Left ventricle myocardium superior (tissue), 1 donor: Measurements from ENCODE around the gene FNDC11. TPM values are rescaled to one million over a fixed set of nuclear protein-coding genes. Genes with fewer than 3 reads are reported as not detected.
"Not testable (repeated sequence)": the region's sequence is repeated elsewhere in the genome, so short reads cannot be mapped to it uniquely, and the experiment has no call there.

Experiments
- ATAC-seq: fragments of 200-7000 bp; cut with Tn5 transposase; one replicate; pipeline ENCODE4 v1.9.1; 2020; ENCODE audit warnings: mild to moderate bottlenecking, moderate library complexity
- DNase-seq: peaks from one replicate; pipeline ENCODE4 v3.0.0-alpha.2; 2020
- intact Hi-C: fragments of 100-400 bp; cut with micrococcal nuclease; formaldehyde crosslinking; loops from one replicate; pipeline ENCODE4 v1.11.0; 2022
- long read RNA-seq: library from polyadenylated mRNA; unstranded; transcript quantifications from one replicate; pipeline ENCODE4 v2.0.0, GENCODE V29; 2021
- total RNA-seq: library from RNA; stranded (reverse); fragmentation: NEBNext Ultra II Directional; extraction: Animal tissue kit (Norgen Biotek cat#: 25700); gene quantifications from one replicate; pipeline ENCODE4 v1.2.1, GENCODE V29; 2021
- donor health status: DM: no; HTN: yes; CAD: no; lungs with severe emphysema.

Gene FNDC11, protein sequence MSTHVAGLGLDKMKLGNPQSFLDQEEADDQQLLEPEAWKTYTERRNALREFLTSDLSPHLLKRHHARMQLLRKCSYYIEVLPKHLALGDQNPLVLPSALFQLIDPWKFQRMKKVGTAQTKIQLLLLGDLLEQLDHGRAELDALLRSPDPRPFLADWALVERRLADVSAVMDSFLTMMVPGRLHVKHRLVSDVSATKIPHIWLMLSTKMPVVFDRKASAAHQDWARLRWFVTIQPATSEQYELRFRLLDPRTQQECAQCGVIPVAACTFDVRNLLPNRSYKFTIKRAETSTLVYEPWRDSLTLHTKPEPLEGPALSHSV
- total RNA-seq = 0.15 TPM
- long read RNA-seq, partial matches to known transcripts = 0 of 1 reads
- long read RNA-seq, other reads (novel, unspliced or antisense) = 0 of 1 reads

DNA sequence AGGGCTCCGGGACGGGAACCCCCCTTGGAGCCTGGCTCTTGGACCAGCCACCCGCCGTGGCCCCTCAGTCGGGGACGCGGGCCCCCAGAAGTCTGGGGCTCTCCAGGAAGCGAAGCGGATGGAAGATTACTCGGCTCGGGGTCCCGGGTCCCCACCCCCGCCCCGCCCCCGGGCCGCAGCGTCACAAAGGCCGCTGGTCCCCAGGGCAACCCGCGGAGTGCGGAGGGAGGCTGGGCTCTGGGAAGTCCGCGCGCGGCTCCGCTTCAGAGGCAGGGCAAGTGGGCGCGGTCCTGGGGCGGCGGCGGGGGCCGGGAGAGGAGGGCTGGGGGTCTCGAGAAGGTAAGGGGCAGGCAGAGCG lies at the start of gene FNDC11:
TSS of gene FNDC11 (plus strand) at position 227 of the 358 bp plus-strand sequence. CDS start 1,505 bp downstream, outside the sequence.
- peak; percentile 66 for DNase-seq
- intact Hi-C loops = no loop called here
- ATAC-seq = peak; percentile 63

DNA sequence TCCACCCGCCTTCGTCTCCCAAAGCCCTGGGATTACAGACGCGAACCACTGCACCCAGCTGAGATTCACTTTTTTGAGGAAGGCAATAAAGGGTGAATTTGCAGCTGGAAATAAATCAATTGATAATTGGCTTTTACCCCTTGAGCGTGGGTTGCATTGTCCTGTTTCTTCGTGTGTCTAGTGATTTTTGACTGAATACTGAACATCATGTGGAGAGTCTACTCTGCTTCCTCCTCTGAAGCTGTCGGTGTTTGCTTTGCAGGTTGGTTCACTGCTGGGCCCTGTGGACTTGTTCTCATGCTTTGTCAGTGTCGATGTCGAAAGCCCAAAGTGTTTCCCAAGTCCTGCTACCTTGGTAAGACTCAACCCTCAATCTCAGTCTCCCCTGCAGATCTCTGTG lies 49.3 kb upstream of the FNDC11 start:
- intact Hi-C loops = no loop called here
- no peak for DNase-seq
- ATAC-seq = no peak

DNA sequence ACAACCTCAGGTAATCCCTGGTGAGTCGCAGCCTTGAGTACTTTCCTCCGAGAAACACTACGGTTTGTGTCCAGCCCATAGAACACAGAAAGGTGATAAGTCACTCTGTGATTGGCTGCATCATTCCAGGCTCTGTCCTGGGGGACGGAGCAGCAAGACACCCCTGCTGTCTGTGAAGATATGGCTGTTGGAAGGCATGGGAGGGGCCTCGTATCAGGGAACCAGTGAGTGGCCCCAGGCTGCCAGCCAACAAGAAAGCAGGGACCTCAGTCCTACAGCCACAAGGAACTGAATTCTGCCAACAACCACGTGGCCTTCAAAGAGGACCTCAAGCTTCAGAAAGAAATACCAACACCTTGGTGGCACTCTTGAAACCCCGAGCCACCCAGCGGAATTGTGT lies 48.7 kb upstream of the FNDC11 start:
- intact Hi-C loops = no loop called here
- no peak for DNase-seq
- ATAC-seq = no peak

DNA sequence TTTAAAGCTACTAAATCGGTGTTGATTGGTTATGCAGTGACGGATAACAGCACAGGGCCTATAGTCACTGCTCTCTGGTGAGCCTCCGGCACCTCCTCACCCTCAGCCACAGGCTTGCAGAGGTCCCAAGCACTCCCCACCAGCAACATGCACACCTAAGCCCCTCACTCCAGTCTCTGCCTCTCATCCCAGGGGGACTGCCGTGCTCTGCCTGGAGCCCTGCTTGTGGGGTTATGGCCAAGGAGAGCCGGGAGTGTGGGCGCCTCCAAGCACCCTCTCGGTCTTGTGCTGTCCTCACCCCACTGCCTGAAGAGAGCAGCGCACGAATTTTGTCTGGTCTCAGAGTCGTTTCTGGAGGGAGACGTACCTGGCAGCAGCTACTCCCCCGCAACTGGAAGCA lies 48.2 kb upstream of the FNDC11 start:
- DNase-seq = no peak
- no peak for ATAC-seq
- intact Hi-C loops = no loop called here

DNA sequence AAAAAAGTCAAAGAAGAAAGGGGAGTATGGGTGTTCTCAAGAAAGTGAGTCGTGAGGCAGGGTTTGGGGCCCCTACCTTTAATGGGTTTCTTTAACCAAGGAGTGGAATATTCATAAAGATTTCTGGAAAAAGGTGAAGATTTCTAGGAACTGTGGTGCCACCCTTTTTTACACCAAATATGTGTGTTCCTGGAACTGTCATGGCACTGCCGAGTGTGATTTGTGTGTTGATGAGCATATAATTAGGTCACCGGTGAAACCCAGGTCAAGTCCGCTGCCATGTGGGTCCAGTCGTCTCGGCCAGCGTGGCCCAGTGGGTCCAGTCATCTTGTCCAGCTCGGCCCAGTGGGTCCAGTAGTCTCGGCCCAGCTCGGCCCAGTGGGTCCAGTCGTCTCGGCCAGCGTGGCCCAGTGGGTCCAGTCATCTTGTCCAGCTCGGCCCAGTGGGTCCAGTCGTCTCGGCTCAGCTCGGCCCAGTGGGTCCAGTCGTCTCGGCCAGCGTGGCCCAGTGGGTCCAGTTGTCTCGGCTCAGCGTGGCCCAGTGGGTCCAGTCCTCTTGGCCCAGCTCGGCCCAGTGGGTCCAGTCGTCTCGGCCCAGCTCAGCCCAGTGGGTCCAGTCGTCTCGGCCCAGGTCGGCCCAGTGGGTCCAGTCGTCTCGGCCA lies 46.7 kb upstream of the FNDC11 start:
- ATAC-seq = no peak
- no peak for DNase-seq
- intact Hi-C loops = no loop called here

DNA sequence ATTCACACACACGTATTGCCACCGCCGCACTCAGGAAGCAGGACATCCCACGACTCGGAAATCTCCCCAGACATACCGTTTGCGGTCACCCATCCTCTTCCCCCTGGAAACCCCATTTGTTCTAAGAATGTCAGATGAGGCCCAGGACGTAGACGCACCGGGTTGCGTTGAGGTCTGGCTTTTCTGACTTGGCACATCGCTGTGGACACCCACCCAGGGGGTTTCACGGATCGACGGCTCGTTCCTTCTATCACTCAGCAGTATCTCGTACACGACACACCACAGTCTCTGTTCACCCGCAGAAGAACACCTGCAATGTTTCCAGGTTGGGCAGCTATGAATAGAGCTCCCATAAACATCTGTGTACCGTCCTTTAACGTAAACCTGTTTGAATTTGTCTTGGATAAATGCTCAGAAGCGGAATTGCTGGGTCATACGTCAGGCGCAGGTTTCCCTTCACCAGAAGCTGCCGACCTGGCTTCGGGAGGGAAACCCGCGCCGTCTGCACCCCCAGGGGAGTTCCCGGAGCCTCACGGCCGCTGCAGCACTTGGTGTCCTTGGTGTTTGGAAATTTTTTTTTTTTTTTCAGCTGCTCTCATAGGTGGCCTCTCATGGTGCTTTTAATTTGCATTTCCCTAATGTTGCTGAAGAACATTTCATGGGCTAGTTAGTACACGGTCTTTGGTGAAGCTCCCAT lies 45.7 kb upstream of the FNDC11 start:
- intact Hi-C loops = no loop called here
- DNase-seq (no peak), ATAC-seq (no peak)

DNA sequence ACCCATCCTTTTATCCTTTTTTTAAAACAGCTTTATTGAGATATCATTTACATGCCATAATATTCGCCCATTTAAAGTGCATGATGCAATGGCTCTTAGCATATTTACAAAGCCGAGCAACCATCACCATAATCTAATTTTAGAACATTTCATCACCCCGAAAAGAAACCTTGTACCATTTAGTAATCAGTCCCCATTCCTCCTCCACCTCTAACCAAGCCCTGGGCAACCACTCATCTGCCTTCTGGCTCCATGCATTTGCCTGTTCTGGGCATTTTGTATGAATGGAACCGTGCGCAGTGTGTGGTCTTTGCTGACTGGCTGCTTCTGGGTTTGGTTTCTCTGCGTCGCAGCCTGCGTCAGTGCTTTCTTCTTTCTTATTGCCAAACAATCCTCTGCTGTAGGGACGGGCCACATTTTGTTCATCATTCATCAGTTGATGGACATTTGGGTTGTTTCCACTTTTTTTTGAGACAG lies 44.8 kb upstream of the FNDC11 start:
- DNase-seq (no peak), ATAC-seq (peak; percentile 83)
- intact Hi-C loops = no loop called here

DNA sequence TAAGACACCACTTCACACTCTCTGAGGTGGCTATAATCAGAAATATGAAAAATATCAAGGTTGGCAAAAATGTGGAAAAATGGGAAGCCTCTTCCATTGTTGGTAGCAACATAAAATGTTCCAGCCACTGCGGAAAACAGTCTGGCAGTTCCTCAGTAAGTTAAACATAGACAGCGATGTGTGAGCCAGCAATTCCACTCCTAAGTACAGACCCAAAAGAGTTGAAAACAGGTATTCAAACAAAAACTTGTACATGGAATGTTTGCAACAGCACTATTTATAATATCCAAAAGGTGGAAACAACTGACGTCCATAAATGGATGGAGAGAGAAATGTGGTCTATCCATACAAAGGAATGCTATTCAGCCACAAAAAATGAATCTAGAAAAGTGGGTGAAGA lies 40.8 kb upstream of the FNDC11 start:
- ATAC-seq = no peak
- intact Hi-C loops = no loop called here
- DNase-seq = no peak

DNA sequence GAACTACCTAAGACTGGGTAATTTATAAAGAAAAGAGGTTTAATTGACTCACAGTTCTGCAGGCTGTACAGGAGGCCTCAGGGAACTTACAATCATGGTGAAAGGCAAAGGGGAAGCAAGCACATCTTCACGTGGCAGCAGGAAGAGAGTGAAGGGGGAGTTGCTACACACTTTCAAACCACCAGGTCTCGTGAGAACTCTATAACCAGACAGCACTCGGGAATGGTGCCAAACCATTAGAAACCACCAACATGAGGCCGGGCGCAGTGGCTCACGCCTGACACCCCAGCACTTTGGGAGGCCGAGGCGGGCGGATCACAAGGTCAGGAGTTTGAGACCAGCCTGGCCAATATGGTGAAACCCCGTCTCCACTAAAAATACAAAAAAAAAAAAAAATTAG lies 39.4 kb upstream of the FNDC11 start:
- intact Hi-C loops, DNase-seq, ATAC-seq: not testable (repeated sequence)

DNA sequence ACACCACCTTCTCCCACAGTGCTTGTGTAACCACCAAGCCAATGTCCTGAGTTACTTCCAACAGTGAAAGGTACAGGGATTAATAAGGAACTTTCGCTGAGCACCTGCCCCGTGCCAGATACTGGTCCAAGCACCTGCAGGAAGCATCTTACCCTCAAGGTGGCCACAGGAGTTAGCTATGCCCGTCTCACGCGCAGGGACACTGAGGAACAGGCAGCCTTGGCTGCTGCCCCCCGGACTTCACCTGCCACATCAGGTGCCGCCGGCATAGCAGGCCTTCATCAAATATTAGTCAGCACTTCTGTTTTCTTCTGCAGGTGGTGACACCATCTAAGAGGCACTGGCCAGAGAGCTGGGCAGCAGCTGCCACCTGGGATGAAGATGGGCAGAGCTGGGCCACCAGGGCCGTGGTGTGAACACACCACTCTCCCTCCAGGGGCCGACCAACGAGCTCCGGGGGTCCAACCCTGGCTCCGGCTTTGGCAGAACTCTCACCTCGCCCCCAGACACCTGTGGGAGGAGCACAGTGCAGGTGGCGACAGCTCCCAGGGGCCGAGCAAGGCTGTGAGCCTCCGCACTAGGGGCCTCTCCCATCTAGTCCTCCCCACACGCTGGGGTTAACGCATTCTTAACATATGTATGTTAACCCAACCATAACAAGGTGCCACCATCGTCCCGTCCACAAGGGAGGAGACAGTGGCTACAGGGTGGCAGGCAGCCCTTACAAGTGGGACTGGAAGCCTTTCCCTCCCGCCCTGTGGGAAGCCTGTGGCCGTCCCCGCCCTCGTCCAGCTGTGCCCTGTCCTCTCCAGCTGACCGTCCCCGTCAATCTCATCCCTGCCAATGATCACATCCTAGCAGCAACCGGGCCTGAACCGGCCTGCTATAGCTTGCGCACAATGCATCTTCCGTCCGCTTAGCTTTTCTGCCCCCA lies 36.3 kb upstream of the FNDC11 start:
- intact Hi-C loops = no loop called here
- DNase-seq = peak; percentile 26

DNA sequence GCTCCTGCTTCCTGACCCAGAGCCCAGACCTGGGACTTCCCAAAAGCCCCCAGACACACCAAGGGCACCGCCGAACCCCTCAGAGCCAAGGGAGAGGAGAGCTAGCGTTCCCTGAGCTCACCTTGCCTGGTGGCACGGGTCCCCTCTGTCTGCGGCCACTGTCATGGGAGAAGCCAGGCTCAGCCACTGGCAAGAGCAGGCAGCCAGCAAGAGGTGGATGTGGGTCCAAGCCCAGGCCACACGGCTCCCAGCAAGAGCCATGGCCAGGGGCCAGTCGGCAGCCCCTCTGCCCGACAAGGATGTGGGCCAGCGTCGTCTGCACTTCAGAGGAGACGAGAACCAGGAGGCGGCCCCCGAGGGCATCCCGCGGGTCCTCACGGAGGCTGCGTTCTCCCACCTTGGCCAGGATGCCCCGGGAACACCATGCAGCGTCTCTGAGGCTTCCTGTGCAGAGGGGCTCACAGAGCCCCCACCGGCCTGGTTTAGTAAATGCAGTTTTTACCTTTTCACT lies 35.6 kb upstream of the FNDC11 start:
- peak; percentile 35 for DNase-seq
- no peak for ATAC-seq
- intact Hi-C loops = no loop called here

More for the DNA sequence above, 36.3 kb upstream of the FNDC11 start:
- ATAC-seq = no peak

DNA sequence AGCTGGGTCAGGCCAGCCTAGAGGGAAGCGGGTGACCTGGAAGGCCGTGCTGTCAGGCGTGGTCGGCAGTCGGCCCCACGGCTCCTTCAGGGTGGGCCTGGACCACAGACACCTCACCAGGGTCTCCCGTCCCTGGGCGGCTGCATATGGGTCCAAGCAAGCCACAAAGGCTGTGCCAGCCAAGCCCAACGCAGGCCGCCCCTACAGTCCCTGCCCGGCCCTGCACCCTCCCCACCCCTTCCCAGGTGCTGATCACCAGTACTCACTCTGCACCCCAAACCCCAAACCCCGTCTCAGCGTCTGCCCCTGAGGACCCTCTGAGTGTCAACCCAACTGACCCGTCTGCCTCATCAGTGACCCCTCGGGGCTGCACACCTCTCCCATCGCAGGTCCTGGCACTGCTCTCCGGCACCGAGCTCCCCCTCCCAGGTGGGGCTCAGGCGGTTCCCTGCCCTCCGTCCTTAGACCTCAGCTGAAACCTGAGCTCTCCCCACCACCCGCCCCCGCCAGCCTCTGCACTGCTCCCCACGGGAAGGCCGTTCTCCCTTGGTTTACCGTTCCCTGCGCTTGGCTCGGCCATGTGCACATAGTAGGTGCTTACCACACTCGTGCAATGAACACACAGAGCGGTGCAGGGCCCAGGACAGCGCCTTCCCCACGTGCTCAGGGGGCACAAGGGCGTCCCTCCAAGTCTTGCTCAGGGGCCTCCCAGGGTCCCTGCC lies 34.9 kb upstream of the FNDC11 start:
- intact Hi-C loops = no loop called here
- ATAC-seq = no peak
- peak; percentile 30 for DNase-seq

DNA sequence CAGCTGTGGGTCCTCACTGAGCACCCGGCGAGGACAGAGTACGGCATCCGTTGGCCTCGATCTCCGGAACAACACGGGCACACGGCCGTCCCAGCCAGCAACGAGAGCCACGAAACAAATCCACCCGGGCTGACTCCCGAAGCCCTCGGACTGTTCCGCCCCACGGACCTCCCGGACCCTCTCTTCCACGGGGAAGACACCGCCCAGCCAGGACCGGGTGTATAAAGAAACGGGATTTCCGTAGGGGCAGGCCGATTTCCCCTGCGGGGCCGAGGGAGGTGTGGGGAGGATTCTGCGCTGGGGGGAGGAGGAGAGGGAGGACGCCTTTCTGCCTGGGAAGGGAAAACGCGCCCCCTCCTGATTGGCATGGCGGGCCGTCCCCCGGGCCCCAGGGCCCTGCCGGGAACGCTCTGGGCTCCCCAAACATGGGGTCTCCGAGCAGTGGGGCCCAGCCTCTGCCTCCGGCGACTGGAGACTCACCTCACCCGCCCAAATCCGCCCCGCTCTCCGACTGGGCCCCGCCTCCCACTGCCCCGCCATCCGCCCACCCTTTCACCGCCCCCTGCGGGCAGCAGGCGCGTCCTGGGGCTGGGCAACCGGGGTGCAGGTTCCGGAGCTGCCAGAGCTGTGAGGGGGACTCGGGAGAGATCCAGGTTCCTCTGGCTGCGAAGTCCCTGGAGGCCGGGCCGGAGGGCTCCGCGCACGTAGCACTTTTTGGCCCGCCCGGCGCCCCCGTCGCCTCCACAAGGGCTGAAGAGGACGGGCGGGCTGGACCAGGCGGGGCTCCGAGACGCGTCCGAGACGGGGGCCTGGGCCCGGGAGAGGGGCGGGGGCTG lies 34.1 kb upstream of the FNDC11 start:
- DNase-seq = peak; percentile 81

DNA sequence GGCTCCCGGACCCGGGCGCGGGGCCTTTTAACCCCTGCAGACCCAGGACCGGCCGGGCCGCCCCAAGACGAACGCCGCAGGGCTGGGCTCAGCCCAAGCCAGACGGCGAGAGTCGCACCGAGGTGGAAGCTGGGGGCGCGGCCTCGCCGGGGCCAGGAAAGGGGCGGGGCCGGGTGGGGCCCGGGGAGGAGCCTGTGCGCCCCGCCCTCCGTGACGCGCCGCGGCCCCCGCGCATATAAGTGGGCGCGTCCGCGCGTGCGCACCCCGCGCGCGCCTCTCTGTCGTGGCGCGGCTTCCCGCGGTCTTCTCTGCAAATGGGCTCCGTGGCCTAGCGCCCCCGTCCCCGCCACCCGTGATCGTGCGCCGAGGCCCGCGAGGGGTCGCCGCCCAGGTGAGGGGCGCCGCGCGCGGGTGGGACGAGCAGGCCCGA lies 33.4 kb upstream of the FNDC11 start, which contains the start of gene PPDPF:
TSS of gene PPDPF (plus strand) at position 262 of the 430 bp plus-strand sequence. CDS start 544 bp downstream, outside the sequence.
- ATAC-seq (peak; percentile 91), DNase-seq (peak; percentile 94)
- intact Hi-C loops = no loop called here

More for the DNA sequence above, 34.1 kb upstream of the FNDC11 start:
- ATAC-seq = peak; percentile 71
- intact Hi-C loops = no loop called here

DNA sequence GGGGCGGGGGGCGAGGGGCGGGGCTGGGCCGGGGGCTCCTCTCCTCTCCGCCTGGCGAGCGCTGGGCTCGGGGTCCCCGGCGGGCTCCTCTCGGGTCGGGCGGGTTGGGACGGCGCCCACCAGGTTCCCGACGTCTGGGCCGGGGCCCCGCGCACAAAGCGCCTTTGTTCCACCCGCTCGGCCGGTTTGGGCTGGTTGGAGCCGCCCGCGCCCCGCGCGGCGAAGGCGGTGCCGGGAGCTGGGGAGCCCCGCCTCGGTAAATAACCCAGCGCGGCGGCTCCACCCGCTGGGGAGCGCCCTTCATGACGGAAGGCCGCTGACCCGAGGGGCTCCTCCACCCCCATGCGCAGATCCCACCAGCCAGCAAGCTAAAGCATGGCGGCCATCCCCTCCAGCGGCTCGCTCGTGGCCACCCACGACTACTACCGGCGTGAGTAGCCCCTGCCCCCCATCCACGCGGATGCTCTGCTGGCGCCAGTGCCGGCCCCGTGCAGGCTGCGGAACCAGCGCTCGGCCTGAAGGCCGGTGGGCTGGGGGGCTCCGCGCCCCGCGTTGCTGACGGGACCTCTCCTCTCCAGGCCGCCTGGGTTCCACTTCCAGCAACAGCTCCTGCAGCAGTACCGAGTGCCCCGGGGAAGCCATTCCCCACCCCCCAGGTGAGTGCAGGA lies 32.9 kb upstream of the FNDC11 start:
- intact Hi-C loops = no loop called here
- ATAC-seq (peak; percentile 63), DNase-seq (peak; percentile 88)

DNA sequence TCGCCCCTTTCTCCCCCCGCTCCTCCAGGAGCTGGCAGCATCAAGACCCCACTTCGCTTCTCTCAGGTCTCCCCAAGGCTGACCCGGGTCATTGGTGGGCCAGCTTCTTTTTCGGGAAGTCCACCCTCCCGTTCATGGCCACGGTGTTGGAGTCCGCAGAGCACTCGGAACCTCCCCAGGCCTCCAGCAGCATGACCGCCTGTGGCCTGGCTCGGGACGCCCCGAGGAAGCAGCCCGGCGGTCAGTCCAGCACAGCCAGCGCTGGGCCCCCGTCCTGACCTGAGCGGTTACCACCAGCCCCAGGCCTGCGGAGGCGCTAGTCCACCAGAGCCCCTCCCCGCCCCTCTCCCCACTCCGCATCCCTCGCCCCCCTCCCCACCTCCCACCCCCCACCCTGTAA lies 32.4 kb upstream of the FNDC11 start:
- no peak for ATAC-seq
- intact Hi-C loops = no loop called here
- peak; percentile 47 for DNase-seq
